Putamen (tissue), 1 donor: ENCODE results near the gene LPA.

Experiments
- DNase-seq: peaks from one replicate; pipeline ENCODE4 v3.0.0-alpha.2; 2016; ENCODE audit warnings: low spot score

Gene LPA

GRCh38 chr6:160510976-160511617, 153.0 kb downstream of the LPA start:
- no peak for DNase-seq

GRCh38 chr6:160510199-160510598, 153.9 kb downstream of the LPA start:
- no peak for DNase-seq

GRCh38 chr6:160509610-160510009, 154.5 kb downstream of the LPA start:
- no peak for DNase-seq

- DNase-seq = no peak
Measured at GRCh38 chr6:160508599-160508998, 155.5 kb downstream of the LPA start.

GRCh38 chr6:160507420-160507819, 156.7 kb downstream of the LPA start:
- no peak for DNase-seq

DNA sequence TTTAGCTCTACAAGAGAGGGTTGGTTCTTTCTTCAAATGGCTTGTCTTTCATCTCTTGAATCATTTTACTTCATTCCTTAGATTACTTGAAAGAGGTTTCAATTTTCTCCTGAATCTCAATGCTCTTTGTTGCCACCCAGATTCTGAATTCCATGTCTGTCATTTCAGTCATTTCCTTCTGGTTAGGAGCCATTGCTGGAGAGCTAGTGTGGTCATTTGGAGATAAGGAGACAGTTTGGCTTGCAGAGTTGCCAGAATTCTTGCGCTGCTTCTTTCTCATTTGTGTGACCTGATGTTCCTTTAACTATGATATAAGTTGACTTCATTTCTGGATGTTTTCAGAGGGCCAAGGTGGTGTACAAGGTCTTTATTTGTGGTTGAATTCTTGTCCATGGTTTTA, 158.1 kb downstream of the LPA start:
- no peak for DNase-seq

DNA sequence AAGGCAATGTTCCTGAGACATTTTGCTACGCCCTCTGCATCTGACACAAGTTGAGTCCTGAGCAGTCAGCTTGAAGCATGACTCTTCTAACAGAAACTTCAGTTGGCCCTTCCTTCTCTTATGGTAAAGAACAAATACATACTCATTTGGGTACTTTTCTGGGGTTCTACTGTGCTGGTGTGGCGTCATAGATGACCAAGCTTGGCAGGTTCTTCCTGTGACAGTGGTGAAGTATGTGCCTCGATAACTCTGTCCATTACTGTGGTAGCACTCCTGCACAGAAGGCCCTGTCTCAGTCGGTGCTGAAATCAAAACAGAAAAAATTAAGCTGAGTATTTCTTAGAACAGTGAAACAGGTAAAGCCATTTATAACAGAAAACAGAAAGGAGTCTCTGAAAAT, 163.4 kb downstream of the LPA start:
- DNase-seq = no peak

DNA sequence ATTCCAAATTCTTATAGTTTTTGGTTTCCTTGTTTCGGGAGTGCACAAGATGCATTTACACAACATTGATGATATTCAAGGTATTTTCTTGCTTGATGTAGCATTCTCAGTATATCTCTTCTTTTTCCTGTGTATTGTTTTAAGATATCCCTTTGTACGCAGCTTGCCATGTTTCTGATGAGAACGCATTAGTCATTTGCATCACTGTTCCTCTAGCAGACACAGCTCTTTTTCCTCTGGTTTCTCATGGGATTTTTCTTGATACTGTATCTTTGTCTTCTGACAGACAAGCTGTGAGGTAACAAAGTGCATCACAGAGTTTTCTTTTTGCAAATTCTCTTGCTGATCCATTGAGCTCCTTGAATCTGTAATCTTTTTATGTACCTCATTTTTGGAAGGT, 169.5 kb downstream of the LPA start:
- DNase-seq = no peak

DNA sequence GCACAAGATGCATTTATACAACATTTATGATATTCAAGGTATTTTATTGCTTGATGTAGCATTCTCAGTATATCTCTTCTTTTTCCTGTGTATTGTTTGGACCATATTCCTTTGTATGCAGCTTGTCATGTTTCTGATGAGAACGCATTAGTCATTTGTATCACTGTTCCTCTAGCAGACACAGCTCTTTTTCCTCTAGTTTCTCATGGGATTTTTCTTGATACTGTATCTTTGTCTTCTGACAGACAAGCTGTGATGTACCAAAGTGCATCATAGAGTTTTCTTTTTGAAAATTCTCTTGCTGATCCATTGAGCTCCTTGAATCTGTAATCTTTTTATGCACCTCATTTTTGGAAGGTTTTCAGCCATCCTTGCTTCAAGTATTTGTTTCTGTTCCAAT, 175.0 kb downstream of the LPA start:
- DNase-seq = no peak

DNA sequence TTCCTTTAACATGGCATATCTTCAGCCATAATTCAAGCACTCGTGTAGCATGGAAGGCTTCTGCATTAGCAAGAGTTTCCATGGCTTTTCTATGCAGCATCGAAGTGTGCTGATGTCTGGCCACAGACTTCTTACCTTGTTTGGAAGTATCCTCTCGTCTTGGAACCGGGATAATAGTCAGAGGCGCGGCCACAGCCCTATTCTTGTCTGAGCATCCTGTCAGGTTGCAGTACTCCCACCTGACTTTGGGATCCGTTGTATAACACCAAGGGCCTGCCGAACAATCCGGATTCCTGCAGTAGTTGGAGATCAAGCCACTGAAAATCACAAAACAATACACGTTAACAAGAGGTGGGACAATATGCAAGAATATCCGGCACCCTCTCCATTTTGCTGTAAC, 177.0 kb downstream of the LPA start:
- DNase-seq = no peak
